SU-DHL-6 (cell line): ENCODE data around the gene FRRS1L.

Experiments used
- EZH2phosphoT487 ChIP-seq: fragments of 200-600 bp; sonication (generic), shearing (Covaris generic); conservative IDR thresholded peaks from 2 replicates; pipeline ENCODE4 v1.6.1; 2018; ENCODE audit warnings: mild to moderate bottlenecking, antibody characterized with exemption, low read length, moderate library complexity, mixed read lengths
- TF ChIP-seq, protein P1 (sequence below): fragments of 200-600 bp; sonication (generic); IDR thresholded peaks from one replicate; pipeline ENCODE4 v1.5.1; 2017; ENCODE audit warnings: antibody characterized with exemption, mild to moderate bottlenecking, low read length, moderate library complexity; ENCODE audit not compliant: insufficient read depth, poor library complexity, severe bottlenecking

GRCh38 chr9:109097146-109097545 lies 69.9 kb downstream of the FRRS1L start:
- TF ChIP-seq, protein P1, sequence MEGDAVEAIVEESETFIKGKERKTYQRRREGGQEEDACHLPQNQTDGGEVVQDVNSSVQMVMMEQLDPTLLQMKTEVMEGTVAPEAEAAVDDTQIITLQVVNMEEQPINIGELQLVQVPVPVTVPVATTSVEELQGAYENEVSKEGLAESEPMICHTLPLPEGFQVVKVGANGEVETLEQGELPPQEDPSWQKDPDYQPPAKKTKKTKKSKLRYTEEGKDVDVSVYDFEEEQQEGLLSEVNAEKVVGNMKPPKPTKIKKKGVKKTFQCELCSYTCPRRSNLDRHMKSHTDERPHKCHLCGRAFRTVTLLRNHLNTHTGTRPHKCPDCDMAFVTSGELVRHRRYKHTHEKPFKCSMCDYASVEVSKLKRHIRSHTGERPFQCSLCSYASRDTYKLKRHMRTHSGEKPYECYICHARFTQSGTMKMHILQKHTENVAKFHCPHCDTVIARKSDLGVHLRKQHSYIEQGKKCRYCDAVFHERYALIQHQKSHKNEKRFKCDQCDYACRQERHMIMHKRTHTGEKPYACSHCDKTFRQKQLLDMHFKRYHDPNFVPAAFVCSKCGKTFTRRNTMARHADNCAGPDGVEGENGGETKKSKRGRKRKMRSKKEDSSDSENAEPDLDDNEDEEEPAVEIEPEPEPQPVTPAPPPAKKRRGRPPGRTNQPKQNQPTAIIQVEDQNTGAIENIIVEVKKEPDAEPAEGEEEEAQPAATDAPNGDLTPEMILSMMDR = no peak
- no peak for TF ChIP-seq EZH2phosphoT487
